ENCODE results near the gene TAS2R13.

Gene TAS2R13

GRCh38 chr12:10909462-10909861, at the start of gene TAS2R13:
Gene TAS2R13, minus strand, starts transcription at chr12:10909562. Its CDS starts 264 bp downstream, at chr12:10909298.
- FAIRE-seq = no peak

- no peak for FAIRE-seq
These were observed 48.4 kb upstream of the TAS2R13 start for GRCh38 chr12:10957741-10958140.

- FAIRE-seq = no peak
These were observed 46.7 kb upstream of the TAS2R13 start for GRCh38 chr12:10956085-10956484.

- FAIRE-seq = no peak
These were observed 43.3 kb upstream of the TAS2R13 start for GRCh38 chr12:10952645-10953044.

- no peak for FAIRE-seq
These were observed 33.8 kb upstream of the TAS2R13 start for GRCh38 chr12:10943167-10943566.

- FAIRE-seq = no peak
These were observed 32.7 kb upstream of the TAS2R13 start for GRCh38 chr12:10941916-10942607.

- no peak for FAIRE-seq
These were observed 32.0 kb upstream of the TAS2R13 start for GRCh38 chr12:10941369-10941768.

GRCh38 chr12:10940389-10940788, 31.0 kb upstream of the TAS2R13 start:
- no peak for FAIRE-seq

- FAIRE-seq = no peak
These were observed 29.8 kb upstream of the TAS2R13 start, which contains the start of gene TAS2R14 for GRCh38 chr12:10939163-10939562. Gene TAS2R14, minus strand, starts transcription at chr12:10939263. Its CDS starts 56 bp downstream, at chr12:10939207.

GRCh38 chr12:10936506-10936905, 27.1 kb upstream of the TAS2R13 start:
- FAIRE-seq = no peak

- FAIRE-seq = no peak
These were observed 19.5 kb upstream of the TAS2R13 start, which contains the start of gene PRH2 for GRCh38 chr12:10928746-10929286. Gene PRH2, plus strand, starts transcription at chr12:10929236. Its CDS starts 38 bp downstream, at chr12:10929274.

- FAIRE-seq = no peak
These were observed 16.9 kb upstream of the TAS2R13 start for GRCh38 chr12:10926269-10926668.

GRCh38 chr12:10919809-10920208, 10.4 kb upstream of the TAS2R13 start:
- no peak for FAIRE-seq

GRCh38 chr12:10910380-10910779, 1.0 kb upstream of the TAS2R13 start:
- FAIRE-seq = no peak

GRCh38 chr12:10904686-10905085, 4.7 kb downstream of the TAS2R13 start:
- FAIRE-seq = no peak

- FAIRE-seq = no peak
These were observed 7.9 kb downstream of the TAS2R13 start for GRCh38 chr12:10901427-10901826.

- no peak for FAIRE-seq
These were observed 8.4 kb downstream of the TAS2R13 start for GRCh38 chr12:10900972-10901371.

GRCh38 chr12:10900530-10900929, 8.8 kb downstream of the TAS2R13 start:
- no peak for FAIRE-seq

- no peak for FAIRE-seq
These were observed 12.5 kb downstream of the TAS2R13 start for GRCh38 chr12:10896854-10897253.

- no peak for FAIRE-seq
These were observed 17.4 kb downstream of the TAS2R13 start for GRCh38 chr12:10891937-10892336.

GRCh38 chr12:10889226-10889625, 20.1 kb downstream of the TAS2R13 start:
- FAIRE-seq = no peak

- no peak for FAIRE-seq
These were observed 25.2 kb downstream of the TAS2R13 start, which contains the start of gene PRH1 for GRCh38 chr12:10884086-10884725. Gene PRH1, minus strand, starts transcription at chr12:10884255. Its CDS starts 38 bp downstream, at chr12:10884217.

GRCh38 chr12:10873378-10873777, 36.0 kb downstream of the TAS2R13 start:
- no peak for FAIRE-seq

GRCh38 chr12:10867381-10867780, 42.0 kb downstream of the TAS2R13 start:
- FAIRE-seq = no peak
